GM13977 (cell line): ENCODE measurements around the gene ZMYM3.

Experiments
- DNase-seq: peaks from one replicate; pipeline ENCODE4 v3.0.0; 2012; ENCODE audit warnings: low spot score
- CTCF ChIP-seq: IDR thresholded peaks from 2 replicates; pipeline ENCODE4 v1.5.1; 2012; ENCODE audit warnings: mild to moderate bottlenecking, control low read depth; ENCODE audit not compliant: insufficient read depth; ENCODE audit errors: extremely low read depth, missing control alignments
- in situ Hi-C: fragments of 300-500 bp; cut with MboI; formaldehyde crosslinking; loops from one replicate; pipeline ENCODE4 v1.12.0; 2022; ENCODE audit warnings: low sequenced_read_pairs, low pct_unique_long_range_greater_than_20kb, mixed read lengths, inconsistent platforms; ENCODE audit not compliant: unreplicated experiment

The ZMYM3 gene

GRCh38 chrX:71250841-71251240 is 3.1 kb downstream of the ZMYM3 start:
- in situ Hi-C loops, result no loop called here
- DNase-seq, result no peak
- no peak for TF ChIP-seq CTCF

GRCh38 chrX:71245159-71245558 is 8.8 kb downstream of the ZMYM3 start:
- in situ Hi-C loops, result no loop called here
- TF ChIP-seq CTCF, result no peak
- no peak for DNase-seq

- no peak for DNase-seq
- in situ Hi-C loops, result no loop called here
- TF ChIP-seq CTCF, result no peak
These were observed 9.4 kb downstream of the ZMYM3 start for GRCh38 chrX:71244359-71245128.

GRCh38 chrX:71241301-71241700 is 12.6 kb downstream of the ZMYM3 start:
- in situ Hi-C loops, result no loop called here

GRCh38 chrX:71239781-71240180 is 14.2 kb downstream of the ZMYM3 start:
- no peak for TF ChIP-seq CTCF
- in situ Hi-C loops, result no loop called here
- DNase-seq, result no peak

More at GRCh38 chrX:71241301-71241700, 12.6 kb downstream of the ZMYM3 start:
- TF ChIP-seq CTCF, result no peak
- no peak for DNase-seq

- in situ Hi-C loops, result no loop called here
- no peak for DNase-seq
- TF ChIP-seq CTCF, result no peak
These were observed 17.1 kb downstream of the ZMYM3 start for GRCh38 chrX:71236836-71237235.
